GM21825 (cell line): ENCODE results near the gene MTFMT.
"Not testable (repeated sequence)": the region's sequence is repeated elsewhere in the genome, so short reads cannot be mapped to it uniquely, and the experiment has no call there.

Source experiments
- ATAC-seq: cut with Tn5 transposase; IDR thresholded peaks from one replicate; pipeline ENCODE4 v1.9.1; 2021; ENCODE audit warnings: mild to moderate bottlenecking, moderate library complexity; ENCODE audit not compliant: unreplicated experiment

MTFMT gene

DNA sequence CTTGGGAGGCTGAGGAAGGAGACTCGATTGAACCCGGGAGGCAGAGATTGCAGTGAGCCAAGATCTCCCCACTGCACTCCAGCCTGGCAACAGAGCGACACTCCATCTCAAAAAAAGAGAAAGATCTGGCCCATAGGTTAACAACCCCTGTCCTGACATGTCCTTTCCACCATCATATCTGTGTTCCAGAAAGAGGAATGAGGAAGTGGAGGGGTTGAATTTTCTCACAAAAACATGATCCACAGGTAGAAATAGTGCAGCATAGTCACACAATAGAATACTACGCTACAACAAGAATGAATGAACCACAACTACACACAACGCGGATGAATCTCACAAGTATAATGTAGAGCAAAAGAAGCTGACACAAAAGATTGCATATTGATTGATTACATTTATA, 11.0 kb upstream of the MTFMT start:
- no peak for ATAC-seq

DNA sequence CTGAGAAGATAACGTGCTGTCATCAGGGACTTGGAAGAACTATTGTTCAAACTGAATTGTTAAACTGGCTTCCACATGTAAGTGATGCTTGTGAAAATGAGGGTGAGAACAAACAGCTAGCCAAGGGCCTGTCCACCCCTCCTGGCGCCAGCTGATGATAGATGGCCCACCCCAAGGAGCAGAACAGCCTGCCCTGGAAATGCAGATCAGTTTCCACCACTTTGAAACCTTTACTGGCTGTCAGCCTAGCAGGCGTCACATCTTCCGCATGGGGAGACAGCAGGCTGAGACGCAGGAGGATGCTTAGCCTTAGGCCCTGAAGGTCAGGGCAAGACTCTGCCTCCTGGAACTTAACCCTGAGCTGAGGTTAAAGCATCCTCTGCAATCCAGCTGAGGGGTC, 9.4 kb upstream of the MTFMT start:
- no peak for ATAC-seq

DNA sequence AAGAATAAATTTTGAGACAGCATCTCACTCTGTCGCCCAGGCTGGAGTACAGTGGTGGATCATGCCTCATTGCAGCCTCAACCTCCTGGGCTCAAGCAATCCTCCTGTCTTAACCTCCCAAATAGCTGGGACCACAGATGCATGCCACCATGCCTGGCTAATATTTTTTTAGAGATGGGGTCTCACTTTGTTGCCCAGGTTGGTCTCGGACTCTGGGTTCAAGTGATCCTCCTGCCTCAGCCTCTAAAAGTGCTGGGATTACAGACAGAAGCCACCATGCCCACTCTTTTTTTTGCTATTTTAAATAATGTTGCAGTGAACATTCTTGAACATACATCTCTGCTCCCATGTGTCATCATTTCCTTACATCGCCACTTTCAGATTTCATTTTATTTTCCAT, 9.0 kb upstream of the MTFMT start:
- no peak for ATAC-seq

DNA sequence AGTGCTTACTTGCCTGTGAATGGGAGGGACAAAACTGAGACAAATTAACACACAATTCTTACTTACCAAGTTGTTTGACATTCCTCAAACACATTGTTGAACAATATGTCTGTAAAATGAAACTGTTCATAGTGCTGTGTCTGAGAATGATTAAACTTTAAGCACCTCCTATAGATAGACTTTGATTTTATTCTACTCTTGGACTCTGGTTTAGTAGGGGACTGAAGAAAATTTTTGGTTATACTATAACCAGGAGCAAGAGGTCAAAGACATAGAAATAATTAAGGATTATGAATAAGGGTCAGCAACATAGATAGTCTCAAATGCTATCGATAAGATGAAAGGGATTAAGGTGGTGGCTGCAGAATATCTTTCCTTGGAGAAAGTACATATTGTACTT, 7.9 kb upstream of the MTFMT start:
- no peak for ATAC-seq

DNA sequence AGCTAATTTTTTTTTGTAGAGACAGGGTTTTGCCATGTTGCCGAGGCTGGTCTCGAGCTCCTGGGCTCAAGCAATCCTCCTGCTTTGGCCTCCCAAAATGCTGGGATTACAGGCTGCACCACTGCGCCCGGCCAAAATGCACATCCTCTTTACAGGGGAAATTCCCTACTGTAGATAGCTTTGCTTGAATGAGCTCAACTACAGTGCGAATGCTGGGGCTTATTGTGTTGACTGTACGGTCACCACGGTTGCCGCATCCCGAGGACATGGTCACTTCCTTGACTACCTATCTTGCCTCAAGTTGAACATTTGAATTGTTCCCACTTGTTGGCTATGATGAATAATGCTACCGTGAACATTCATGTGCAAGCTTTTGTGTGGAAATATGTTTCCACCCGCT, 5.3 kb upstream of the MTFMT start:
- ATAC-seq, result no peak

DNA sequence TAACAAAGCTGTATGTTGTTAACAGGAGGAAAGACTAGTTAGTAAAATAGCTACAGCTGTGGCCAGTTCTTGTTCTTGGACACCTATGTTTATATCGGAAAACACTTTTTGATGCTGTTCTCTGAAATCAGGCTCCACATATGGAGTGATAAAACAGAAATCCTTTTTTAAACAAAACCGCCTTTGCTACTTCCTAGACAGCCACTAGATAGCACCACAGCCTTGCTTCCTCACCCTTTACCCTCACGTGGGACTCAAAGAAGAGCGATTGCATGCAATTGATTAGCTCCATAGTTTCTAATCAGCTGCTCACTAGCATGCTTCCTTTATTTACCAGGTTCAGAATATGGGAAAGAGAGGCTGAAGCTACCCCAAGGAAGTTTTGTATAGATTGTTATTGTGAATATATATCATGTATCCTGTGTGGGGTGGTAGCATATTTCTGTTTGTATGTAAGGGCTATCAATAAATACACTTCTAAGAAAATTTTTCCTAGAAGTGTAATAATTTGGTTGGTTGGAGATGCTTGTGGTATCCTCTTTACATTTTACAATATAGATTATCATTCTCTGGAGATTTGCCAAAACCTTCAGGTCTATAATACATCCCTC, 4.3 kb upstream of the MTFMT start:
- ATAC-seq, result no peak

DNA sequence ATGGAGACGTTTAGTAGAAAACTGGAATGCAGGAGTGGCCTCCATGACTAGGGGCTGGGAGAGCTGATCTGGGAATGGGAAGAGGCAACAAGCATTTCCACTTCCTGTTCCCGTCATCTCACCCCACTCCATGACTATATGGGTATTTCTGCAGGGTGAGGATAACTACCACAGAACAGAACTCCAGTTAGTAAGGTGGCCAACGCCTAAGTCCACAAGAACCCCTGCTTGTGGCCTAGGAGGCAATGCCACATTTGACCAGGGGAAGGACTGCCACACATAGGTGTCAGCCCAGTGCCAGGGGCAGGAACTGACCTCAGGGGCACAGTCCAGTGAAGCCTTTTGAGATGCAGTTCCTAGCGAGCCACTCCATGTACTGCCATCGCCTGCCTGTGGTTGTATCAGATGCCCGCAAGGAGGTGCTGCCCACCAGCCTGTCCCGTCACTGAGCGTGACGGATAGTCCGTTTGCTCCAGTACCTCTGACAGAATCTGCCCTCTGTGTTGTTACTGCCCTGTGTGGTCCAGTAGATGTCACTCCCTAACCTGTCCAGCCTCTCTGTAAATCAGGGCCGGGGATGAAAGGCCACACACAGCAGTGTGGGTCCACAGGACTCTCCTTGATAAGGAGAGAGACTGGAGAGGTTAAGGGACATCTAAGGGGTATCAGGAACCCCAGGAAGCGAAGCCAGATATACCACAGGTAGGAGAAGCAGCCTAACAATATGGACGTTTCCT, 3.5 kb upstream of the MTFMT start:
- ATAC-seq, result peak; percentile 35

DNA sequence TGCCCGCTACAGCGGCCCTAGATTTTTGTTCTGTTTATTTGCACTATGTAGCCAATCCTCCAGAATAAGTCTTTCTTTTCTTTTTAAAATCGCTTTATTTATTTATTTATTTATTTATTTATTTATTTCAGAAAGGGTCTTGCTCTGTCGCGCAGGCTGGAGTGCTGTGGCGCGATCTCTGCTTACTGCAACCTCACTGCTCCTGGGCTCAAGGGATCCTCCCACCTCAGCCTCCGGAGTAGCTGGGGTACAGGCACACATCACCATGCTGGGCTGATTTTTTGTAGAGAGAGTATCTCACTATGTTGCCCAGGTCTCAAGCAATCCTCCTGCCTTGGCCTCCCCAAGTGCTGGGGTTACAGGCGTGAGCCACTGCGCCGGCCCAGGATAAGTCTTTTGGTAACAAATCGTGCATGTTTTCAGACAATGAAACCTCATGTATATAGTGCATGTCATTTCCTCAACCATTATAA, 333 bp upstream of the MTFMT start:
- no peak for ATAC-seq

DNA sequence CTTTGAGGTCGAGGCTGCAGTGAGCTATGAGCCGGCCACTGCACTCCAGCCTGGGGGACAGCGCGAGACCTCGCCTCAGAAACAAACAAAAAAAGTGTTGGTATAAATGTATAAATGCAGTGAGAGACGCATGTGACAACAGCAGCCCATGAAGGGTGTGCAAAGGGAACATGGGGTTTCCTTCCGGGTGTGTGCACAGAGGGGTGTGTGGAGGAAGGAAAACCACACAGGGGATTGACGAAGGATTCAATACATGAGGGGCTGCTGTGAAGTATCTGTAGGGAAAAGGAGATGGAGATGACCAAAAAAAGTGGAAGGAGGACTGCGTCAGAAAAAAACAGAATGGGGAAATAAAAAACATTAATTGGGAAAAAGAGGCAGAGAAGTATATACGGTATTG, 1.1 kb downstream of the MTFMT start:
- no peak for ATAC-seq

DNA sequence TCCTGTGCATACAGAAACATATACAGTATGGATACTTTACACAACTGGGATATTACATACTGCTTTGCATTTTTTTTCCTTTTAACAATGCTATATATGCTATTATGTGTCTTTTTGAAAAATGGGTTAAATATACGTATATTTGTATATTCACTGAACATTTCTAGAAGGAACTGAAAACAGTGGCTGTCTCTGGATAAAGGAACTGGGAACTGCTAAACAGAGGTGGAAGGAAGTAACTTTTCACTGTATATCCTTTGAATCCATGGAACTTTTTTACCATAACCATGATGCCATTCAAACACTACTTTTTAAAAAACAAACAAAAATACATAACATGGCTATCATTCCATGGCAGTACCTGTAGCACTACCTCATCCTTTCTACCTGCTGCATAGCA, 1.8 kb downstream of the MTFMT start:
- no peak for ATAC-seq

DNA sequence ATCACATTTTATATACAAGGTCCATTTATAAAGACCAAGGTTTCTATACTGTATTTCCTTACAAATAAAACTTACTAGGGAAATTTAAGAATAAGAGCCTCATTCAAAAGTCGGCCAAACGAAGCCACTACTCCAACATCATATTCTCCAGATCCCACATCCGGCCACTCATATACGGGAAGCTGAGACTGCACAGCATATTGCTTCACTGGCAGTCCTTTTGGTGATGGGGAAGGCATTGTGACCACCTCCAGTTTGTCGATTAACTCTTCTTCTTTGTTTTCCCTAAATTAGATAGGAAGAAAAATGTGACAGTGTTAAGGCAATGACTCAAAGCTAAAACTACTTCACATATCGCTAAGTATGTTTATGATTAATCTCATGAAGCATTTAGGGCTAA, 2.7 kb downstream of the MTFMT start:
- ATAC-seq, result no peak

DNA sequence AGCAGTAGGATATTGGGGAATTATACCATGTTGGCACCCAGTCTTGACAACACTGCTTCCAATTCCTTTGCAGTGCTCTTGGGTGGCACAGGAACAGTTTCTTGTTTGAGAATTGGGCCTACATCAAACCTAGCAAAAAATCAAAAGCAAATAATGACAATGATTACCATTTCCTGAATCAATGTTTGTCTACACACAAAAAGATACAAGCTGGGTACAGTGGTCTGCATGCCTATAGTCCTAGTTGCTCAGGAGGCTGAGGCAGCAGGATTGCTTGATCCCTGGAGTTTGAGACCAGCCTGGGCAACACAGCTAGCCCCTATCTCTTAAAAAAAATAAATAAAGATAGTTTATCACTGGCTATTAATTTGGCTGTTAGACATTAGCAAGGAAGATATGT, 8.0 kb downstream of the MTFMT start:
- ATAC-seq, result no peak

DNA sequence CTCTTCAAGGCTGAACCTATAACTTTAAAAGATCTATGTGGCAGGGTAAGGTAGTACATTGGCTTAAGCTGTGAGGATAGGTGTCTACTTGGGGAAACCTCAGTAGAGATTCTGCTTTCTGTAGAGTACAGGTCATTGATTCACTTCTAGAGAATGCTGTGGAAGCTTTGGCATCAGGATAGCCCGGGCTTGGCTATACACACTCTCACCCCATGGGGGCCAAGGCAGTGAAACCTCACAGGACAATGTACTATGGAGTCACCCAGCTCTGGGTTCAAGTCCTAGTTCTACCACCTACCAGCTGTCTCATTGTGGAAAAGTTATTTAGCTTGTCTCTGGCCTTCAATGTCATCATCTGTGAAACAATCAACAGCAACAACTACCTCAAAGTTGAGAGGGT, 9.0 kb downstream of the MTFMT start:
- no peak for ATAC-seq

DNA sequence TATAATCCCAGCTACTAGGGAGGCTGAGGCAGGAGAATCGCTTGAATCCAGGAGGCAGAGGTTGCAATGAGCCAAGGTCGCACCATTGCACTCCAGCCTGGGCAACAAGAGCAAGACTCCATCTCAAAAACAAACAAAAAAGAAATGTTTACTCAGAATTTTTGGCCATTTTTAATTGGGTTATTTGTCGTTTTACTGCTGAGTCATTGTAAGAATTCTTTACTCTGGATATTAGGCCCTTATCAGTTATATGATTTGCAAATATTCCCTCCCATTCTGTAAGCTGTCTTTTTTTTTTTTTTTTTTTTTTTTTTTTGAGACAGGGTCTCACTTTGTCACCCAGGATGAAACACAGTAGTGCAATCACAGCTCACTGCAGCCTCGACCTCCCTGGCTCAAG, 18.2 kb downstream of the MTFMT start:
- ATAC-seq, result not testable (repeated sequence)

DNA sequence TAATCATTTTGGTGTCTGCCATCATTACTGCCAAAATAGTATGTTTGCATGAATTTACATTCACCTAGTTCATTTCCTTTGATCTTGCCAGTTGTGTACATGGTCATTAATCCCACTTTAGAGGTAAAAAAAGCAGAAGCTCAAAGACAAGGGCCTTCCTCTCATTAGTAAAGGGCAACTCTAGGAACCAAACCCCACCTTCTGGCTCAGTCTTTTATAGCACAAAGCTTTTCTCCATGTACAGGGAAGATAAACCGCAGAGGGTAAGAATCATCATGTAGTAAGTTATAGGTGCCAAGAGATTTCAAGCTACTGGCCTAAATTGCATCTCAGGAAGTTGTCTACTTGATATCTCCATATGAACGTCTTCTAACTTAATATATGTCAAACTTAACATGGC, 20.5 kb downstream of the MTFMT start:
- ATAC-seq, result no peak

DNA sequence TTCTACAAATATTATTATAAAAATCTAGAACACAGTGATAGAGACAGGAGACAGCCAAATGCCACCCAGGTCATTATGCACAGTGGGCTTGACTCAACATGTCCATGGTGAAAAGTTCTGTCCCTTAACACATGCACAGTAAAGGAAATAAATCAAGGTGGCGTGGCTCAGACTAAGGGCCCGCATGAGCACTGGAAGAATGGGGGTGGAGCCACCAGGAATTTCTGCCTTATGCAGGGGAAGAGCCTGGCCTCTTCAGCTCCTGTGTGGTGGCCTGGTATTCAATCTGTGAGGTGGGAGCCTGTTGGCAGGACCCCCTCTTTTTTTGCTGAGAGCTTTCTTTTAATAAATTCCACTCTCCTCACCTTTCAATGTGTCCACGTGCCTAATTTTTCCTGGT, 22.6 kb downstream of the MTFMT start:
- no peak for ATAC-seq

DNA sequence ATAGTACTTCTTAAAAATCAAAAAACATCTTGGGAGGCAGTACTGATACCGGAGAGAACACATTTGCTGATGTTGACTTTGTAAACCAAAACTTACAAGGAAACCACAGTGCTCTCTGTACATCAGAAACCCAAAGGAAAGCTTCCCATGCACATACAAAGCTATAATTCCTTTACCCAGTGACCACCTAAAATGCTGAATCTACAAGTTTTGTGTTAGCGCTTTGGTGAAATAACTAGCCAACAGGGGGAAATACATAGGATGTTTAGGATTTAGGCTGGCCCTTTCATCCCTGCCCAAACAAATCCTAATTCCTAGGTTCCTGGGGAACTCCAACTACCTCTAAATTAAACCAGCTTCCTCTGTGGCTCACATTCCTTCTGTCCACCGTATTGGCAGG, 24.4 kb downstream of the MTFMT start:
- ATAC-seq, result no peak

DNA sequence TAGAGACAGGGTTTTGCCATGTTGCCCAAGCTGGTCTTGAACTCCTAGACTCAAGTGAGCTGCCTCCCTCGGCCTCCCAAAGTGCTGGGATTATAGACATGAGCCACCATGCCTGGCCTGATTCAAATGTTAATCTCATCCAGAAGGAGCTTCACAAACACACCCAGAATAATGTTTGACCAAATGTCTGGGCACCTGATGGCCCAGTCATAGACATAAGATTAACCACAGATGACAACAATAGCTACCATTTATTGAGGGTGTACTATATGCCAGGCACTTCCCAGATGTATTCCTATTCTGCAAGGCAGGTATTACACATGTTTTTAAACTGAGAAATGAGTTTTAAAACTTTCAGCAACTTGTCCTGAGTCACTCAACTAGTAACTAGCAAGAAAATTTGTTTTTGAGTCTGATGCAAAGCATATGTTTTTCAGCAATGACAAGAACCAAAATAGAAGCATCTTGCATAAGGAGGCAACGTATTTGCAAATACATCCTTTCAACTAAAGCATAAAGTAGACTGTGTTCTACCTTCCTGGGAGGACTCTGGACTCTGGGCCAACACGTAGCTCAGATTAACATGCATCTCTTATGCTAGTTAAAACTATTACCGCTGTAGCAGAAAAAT, 31.6 kb downstream of the MTFMT start:
- no peak for ATAC-seq

DNA sequence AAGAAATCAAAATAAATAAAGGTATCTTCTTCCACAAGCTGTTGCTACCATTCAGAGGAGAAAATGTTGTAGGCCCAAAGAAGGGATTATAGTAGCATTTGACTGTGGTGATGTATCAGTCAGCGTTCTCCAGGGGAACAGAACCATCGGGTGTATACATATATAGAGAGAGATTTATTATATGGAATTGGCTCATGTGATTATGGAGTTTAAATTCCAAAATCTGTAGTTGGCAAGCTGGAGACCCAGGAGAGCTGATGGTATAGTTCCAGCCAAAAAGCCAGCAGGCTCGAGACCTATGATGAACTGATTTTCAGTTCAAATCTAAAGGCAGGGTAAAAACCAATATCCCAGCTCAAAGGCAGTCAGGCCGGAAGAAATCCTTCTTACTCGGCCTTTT, 32.4 kb downstream of the MTFMT start:
- ATAC-seq, result no peak

DNA sequence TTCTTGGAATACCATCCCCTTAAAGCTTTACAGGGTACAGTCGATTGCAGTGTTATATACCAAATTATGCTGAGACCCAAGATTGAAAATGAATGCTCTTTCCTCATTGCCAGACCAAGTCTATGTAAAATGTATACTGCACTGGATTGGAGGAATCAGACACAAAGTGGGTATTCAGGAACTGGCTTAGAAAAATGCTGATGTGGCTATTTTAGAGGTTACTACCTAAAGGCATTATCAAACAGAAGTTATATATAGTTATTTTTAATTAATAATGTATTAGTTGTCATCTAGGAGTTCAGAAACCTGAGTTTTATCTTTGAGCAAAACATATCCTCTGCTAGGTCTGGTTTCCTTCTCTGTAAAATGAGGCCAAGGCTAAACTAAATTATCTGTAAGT, 36.1 kb downstream of the MTFMT start:
- no peak for ATAC-seq

DNA sequence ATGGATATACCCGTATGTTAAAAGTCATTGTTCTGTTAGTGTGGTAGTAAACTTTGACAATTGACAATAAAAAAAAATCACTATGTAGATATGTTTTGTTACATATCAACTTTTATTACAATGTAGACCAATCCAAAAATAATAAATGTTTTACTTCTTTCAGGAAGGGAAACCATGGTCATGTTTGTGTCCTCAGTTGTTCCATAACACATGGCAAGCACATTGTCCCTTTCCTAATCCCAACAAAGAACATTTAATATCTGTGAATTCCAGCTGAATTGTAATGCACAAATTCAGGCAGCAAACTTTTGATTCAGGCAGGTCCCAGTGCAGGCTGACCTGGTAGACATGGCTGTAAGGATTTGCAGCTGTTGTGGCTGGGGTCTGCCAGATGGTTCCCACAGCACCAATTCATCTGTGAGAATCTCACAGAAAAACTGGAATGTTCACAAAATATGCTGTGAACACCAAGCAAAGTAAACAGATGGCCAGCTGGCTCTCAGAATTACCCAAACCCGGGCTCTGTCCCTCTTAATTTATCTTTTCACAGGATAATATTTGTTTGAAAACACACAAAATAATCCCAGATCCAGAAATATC, 37.8 kb downstream of the MTFMT start:
- no peak for ATAC-seq

DNA sequence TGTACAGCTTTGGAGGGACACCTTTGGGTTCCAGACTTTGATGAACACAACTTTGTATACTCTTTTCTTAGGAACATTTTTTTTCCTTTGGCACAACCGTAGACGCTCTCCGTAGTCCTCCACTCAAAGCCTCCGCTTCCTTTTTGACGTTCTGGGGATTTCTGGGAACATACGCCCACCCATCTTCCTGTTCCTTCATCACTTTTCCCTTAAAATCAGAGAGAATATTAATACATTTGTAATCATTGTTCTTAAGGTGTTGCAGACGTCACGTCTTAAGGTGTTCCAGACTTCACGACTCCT, 39.3 kb downstream of the MTFMT start:
- ATAC-seq, result no peak
